ENCODE results near the gene NT5DC3.

The NT5DC3 gene

DNA sequence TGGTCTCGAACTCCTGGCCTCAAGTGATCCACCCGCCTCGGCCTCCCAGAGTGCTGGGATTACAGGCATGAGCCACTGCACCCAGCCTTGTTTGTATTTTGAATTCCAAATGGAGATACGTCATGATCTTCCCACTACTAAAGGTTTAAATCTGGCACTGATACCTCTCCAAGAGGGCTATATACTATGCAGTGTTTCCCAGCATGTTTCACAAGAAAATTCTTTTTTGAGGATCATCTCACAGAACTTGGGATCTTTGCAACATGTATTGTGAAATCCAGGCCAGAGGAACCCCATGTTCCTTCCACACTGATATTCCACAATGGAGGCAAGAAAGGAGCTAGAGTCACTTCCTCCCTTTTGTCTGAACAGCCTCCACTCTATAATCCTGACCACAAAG is 112.7 kb downstream of the NT5DC3 start:
- H3K4me2 ChIP-seq (ENCODE audit: low read depth, low read length, poor library complexity, severe bottlenecking), result no peak overlapping the region
- no peaks in the 10 kb centered on the region for H3K4me1 ChIP-seq (ENCODE audit: insufficient read depth, low read length, poor library complexity, severe bottlenecking)
- no peak overlapping the region for H3K4me3 ChIP-seq (ENCODE audit: low read length, poor library complexity, severe bottlenecking)
- no peaks in the 10 kb centered on the region for H3K9me2 ChIP-seq (replicated peaks; ENCODE audit: low read depth, low read length)
- no peaks in the 10 kb centered on the region for H3K79me2 ChIP-seq (ENCODE audit: insufficient read depth, low read length)
- H3K9ac ChIP-seq (ENCODE audit: low read depth, low read length, poor library complexity, severe bottlenecking), result no peak overlapping the region
- no peak overlapping the region for H2AFZ ChIP-seq (ENCODE audit: low read length)
- H3K36me3 ChIP-seq (ENCODE audit: insufficient read depth, low read length), result no peaks in the 10 kb centered on the region
- H3F3A ChIP-seq (ENCODE audit: low read depth), result no peaks in the 10 kb centered on the region
- TF ChIP-seq, protein P1, sequence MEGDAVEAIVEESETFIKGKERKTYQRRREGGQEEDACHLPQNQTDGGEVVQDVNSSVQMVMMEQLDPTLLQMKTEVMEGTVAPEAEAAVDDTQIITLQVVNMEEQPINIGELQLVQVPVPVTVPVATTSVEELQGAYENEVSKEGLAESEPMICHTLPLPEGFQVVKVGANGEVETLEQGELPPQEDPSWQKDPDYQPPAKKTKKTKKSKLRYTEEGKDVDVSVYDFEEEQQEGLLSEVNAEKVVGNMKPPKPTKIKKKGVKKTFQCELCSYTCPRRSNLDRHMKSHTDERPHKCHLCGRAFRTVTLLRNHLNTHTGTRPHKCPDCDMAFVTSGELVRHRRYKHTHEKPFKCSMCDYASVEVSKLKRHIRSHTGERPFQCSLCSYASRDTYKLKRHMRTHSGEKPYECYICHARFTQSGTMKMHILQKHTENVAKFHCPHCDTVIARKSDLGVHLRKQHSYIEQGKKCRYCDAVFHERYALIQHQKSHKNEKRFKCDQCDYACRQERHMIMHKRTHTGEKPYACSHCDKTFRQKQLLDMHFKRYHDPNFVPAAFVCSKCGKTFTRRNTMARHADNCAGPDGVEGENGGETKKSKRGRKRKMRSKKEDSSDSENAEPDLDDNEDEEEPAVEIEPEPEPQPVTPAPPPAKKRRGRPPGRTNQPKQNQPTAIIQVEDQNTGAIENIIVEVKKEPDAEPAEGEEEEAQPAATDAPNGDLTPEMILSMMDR (conservative IDR thresholded peaks at IDR 0.05; ENCODE audit: low read length), result no peak
- no peak for TF ChIP-seq EZH2phosphoT487 (IDR thresholded peaks at IDR 0.05; ENCODE audit: borderline replicate concordance)
- H3K9me3 ChIP-seq (ENCODE audit: insufficient read depth, low read depth, low read length), result no peaks in the 10 kb centered on the region
- no peaks in the 10 kb centered on the region for H3K27me3 ChIP-seq (ENCODE audit: insufficient read depth, low read length, poor library complexity, severe bottlenecking)
- H4K20me1 ChIP-seq (ENCODE audit: insufficient read depth, low read length, poor library complexity, severe bottlenecking), result no peaks in the 10 kb centered on the region

DNA sequence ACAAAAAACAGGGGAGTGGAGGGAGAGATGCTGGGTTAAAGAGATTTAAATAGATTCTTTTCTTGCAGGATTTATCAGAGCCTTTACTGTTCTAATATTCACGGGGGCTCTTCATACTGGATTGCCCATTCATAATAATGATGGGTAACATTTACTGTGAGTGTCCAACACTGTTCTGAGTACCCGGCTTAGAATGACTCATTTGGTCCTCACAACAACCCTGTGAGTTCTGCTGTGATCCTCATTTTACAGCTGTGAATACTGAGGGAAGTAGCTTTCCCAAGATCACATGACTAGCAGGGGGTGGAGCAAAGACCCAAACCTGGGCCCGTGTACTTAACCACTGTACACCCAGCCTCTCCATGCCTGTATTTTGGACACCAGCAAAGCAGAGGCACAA is 113.4 kb downstream of the NT5DC3 start:
- Histone ChIP-seq H3K4me1 (ENCODE audit: insufficient read depth, low read length, poor library complexity, severe bottlenecking) (no peaks in the 10 kb centered on the region), H4K20me1 (ENCODE audit: insufficient read depth, low read length, poor library complexity, severe bottlenecking) (no peaks in the 10 kb centered on the region), H3K27me3 (ENCODE audit: insufficient read depth, low read length, poor library complexity, severe bottlenecking) (no peaks in the 10 kb centered on the region), H3K79me2 (ENCODE audit: insufficient read depth, low read length) (no peaks in the 10 kb centered on the region), H3K9me2 (replicated peaks; ENCODE audit: low read depth, low read length) (no peaks in the 10 kb centered on the region), H3F3A (ENCODE audit: low read depth) (no peaks in the 10 kb centered on the region), H3K4me3 (ENCODE audit: low read length, poor library complexity, severe bottlenecking) (no peak overlapping the region), H2AFZ (ENCODE audit: low read length) (no peak overlapping the region), H3K36me3 (ENCODE audit: insufficient read depth, low read length) (no peaks in the 10 kb centered on the region), H3K9me3 (ENCODE audit: insufficient read depth, low read depth, low read length) (no peaks in the 10 kb centered on the region), H3K9ac (ENCODE audit: low read depth, low read length, poor library complexity, severe bottlenecking) (no peak overlapping the region), H3K4me2 (ENCODE audit: low read depth, low read length, poor library complexity, severe bottlenecking) (no peak overlapping the region)
- no peak for TF ChIP-seq EZH2phosphoT487 (IDR thresholded peaks at IDR 0.05; ENCODE audit: borderline replicate concordance)
- TF ChIP-seq, protein P1 (conservative IDR thresholded peaks at IDR 0.05; ENCODE audit: low read length), result no peak

DNA sequence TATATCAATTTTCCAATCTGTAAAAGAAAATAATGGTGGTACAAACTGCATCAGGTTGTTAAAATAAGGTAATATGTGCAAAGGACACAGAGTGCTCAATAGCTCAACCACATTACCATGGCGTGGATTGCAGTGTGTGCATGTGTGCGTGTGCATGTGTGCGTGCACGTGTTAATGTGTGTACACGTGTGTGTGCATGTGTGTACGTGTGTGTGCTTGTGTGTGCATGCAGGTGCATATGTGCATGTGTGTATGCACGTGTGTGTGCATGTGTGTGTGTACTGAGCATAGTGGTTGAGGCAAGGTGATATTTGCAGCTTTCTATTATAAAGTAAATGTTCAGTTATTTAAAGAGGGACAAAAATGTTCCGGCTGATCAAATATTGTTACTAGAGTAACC is 115.6 kb downstream of the NT5DC3 start:
- Histone ChIP-seq H3K79me2 (ENCODE audit: insufficient read depth, low read length) (no peaks in the 10 kb centered on the region), H3K9me3 (ENCODE audit: insufficient read depth, low read depth, low read length) (no peaks in the 10 kb centered on the region)
- TF ChIP-seq, protein P1 (conservative IDR thresholded peaks at IDR 0.05; ENCODE audit: low read length), result no peak

More for the DNA sequence above, 115.6 kb downstream of the NT5DC3 start:
- Histone ChIP-seq H3K4me3 (ENCODE audit: low read length, poor library complexity, severe bottlenecking) (no peak overlapping the region), H2AFZ (ENCODE audit: low read length) (no peak overlapping the region), H3K9me2 (replicated peaks; ENCODE audit: low read depth, low read length) (no peaks in the 10 kb centered on the region), H3K4me2 (ENCODE audit: low read depth, low read length, poor library complexity, severe bottlenecking) (no peak overlapping the region), H3K4me1 (ENCODE audit: insufficient read depth, low read length, poor library complexity, severe bottlenecking) (no peaks in the 10 kb centered on the region), H3K36me3 (ENCODE audit: insufficient read depth, low read length) (no peaks in the 10 kb centered on the region), H3K27me3 (ENCODE audit: insufficient read depth, low read length, poor library complexity, severe bottlenecking) (no peaks in the 10 kb centered on the region), H3F3A (ENCODE audit: low read depth) (no peaks in the 10 kb centered on the region), H4K20me1 (ENCODE audit: insufficient read depth, low read length, poor library complexity, severe bottlenecking) (no peaks in the 10 kb centered on the region), H3K9ac (ENCODE audit: low read depth, low read length, poor library complexity, severe bottlenecking) (no peak overlapping the region)

Data from Loucy (cell line).